GM12874 (cell line): ENCODE data around the gene MIOX.

ENCODE experiments used
- TF ChIP-seq, protein P1 (sequence below): IDR thresholded peaks from 2 replicates; pipeline ENCODE4 v1.5.1; 2011; ENCODE audit warnings: low read depth, mild to moderate bottlenecking, control low read depth, low read length, moderate library complexity; ENCODE audit not compliant: insufficient read depth

The MIOX gene

DNA sequence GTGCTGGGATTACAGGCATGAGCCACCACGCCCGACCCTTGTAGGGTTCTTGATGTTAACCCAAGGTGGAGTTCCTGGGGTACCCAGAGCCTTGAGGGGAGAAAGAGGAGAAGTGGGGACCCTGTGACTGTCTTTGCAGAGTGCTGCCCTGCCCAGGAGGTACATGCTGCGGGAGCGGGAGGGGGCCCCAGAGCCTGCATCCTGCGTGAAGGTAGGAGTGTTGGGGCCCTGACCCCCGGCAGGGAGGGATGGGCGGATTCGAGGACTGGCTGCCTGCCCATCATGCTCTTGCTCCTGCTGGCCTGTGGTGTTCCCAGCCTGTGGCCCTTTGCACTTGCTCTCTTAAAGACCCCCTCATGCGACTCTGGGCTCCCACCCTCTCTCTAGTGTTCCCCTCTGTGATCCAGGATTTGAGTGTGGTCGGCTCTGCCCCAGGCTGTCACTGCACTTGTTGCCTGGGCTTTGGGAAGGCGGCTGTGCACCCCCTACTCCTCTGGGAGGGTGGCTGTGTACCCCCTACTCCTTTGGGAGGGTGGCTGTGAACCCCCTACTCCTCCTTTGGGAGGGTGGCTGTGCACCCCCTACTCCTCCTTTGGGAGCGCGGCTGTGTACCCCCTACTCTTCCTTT is 34.3 kb downstream of the MIOX start:
- TF ChIP-seq, protein P1, sequence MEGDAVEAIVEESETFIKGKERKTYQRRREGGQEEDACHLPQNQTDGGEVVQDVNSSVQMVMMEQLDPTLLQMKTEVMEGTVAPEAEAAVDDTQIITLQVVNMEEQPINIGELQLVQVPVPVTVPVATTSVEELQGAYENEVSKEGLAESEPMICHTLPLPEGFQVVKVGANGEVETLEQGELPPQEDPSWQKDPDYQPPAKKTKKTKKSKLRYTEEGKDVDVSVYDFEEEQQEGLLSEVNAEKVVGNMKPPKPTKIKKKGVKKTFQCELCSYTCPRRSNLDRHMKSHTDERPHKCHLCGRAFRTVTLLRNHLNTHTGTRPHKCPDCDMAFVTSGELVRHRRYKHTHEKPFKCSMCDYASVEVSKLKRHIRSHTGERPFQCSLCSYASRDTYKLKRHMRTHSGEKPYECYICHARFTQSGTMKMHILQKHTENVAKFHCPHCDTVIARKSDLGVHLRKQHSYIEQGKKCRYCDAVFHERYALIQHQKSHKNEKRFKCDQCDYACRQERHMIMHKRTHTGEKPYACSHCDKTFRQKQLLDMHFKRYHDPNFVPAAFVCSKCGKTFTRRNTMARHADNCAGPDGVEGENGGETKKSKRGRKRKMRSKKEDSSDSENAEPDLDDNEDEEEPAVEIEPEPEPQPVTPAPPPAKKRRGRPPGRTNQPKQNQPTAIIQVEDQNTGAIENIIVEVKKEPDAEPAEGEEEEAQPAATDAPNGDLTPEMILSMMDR = no peak

DNA sequence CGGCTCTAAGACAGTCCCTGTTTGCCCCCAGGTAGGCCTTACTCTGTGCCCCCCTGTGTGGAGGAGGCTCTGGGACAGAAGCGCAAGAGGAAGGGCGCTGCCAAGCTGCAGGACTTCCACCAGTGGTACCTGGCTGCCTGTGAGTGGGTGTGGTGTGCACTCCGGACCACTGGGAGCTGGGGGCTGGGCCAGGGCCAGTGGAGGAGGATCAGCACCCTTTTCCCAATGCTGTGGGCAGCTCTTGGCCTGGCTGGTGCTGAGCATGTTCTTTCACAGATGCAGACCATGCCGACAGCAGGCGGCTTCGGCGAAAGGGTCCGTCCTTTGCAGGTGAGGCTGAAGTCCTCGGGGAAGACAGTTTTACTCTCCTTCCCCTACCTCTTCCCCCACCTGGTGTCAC is 35.1 kb downstream of the MIOX start:
- TF ChIP-seq, protein P1 = no peak

DNA sequence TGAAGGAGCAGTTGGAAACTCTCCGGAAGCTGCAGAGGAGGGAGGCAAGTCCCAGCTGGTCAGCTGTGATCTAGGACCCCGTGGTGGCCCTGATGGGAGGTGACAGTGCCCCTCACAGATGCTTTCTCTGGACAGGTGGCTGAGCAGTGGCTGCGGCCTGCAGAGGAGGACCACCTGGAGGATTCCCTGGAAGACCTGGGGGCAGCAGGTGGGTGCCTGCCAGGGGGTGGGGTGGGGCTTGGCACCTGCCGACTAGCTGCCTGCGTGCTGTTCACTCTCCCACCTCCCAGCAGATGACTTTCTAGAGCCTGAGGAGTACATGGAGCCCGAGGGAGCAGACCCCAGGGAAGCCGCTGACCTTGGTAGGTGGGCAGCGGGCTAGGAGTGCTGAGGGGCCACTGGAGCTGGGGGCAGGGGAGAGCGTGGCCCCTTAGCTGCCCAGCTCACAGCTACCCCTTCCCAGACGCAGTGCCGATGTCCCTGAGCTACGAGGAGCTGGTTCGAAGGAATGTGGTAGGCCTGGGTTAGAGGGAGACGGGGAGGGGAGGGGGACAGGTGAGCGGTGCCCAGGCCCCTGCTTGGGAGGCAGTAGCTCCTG is 35.6 kb downstream of the MIOX start:
- TF ChIP-seq, protein P1 = no peak

DNA sequence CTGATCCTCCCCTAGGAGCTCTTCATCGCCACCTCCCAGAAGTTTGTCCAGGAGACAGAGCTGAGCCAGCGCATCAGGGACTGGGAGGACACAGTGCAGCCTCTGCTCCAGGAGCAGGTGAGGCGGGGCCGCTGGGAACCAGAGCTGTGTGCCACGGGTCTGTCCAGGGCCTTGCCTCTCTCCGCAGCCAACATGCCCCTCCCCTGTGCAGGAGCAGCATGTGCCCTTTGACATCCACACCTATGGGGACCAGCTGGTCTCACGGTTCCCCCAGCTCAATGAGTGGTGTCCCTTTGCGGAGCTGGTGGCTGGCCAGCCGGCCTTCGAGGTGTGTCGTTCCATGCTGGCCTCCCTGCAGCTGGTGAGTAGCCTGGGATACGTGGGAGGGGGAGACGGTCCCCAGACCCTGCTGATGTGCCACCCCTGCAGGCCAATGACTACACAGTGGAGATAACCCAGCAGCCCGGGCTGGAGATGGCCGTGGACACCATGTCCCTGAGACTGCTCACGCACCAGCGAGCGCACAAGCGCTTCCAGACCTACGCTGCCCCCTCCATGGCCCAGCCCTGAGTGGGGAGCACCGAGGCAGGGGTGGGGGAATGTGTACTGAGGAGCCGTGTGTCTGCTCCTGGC is 36.3 kb downstream of the MIOX start:
- TF ChIP-seq, protein P1 = no peak

DNA sequence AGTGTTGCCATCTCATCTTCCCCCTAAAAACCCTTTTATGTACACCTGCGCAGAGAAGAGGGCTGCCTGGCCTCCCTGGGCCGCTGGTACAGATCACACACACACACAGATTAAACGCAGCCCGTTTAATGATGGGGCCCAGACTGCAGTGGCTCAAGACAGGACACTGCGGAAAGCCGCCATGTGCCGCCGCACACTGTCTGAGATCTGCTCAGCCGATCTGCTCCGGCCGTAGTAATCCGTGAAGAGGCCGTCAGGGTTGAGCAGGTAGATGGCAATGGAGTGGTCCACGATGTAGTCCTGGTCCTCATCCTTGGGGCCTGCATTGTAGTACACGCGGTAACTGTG is 36.8 kb downstream of the MIOX start:
- TF ChIP-seq, protein P1 = no peak

DNA sequence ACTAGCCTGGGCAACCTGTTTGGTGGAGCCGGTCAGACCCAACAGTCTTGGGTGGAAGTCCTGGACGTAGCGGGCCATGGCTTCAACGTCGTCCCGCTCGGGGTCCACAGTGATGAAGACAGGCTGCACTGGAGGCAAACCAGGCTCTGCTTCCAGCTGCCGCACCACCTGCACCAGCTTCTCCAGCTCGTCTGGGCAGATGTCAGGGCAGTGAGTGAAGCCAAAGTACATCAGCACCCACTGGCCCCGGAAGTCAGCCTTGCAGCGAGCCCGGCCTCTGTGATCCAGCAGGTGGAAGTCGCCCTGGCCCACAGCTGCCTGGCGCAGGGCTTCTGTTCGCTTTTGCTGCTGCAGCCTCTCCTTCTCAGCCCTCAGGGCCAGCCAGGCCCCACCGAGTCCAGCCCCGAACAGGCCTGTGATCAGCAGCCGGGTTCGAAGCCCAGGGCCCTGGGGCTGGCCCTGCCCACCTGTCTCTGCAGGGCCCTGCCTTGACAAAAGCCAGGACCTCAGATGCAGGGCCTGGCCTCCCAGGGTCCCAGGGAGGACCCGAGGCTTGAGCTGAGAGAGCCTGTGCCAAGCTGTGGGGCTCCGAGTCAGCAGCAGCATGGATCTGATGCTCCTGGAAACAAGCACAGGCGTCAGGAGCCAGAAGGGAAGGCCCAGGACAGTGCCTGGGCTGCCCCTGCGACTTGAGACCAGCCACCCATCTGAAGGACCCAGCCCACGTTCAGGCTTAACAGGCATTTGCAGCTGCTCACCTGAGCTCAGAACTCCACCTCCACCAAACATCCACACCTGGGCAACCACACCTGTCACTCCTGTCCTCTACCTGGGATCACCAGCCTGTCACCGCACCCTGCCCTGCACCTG is 37.4 kb downstream of the MIOX start:
- TF ChIP-seq, protein P1 = no peak

DNA sequence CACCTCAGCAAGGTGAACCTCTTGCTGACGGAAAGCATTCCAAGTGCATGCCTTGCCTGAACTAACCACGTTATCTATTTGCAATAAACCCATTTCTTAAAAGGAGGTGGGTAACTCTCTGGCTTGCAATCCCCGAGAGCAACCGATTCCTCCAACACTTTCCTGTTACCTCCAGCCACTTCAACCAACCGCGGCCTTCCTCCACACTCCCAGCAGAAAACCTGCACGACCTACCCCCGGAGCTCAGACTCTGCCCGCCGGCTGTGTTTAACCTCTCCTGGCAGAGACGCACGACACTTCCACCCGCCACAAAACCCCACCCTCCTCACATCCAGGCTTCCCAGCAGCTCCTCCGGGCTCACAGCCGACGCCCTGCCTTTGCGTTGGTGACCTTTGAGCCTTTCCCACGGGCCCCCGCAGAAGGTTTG is 38.0 kb downstream of the MIOX start:
- TF ChIP-seq, protein P1 = no peak
